Natural killer cell (primary cell): Measurements from ENCODE around the gene ANXA2. TPM values are rescaled to one million over a fixed set of nuclear protein-coding genes. Genes with fewer than 3 reads are reported as not detected.

Experiments
- ATAC-seq, 3 donors: fragments of 150-1000 bp in 2 of 3; fragments of 200-7000 bp in 1 of 3; cut with Tn5 transposase; 1 replicate in 1 of 3; 2 replicates in 2 of 3; pipeline ENCODE4 v1.10.0; 2021; ENCODE audit warnings: mild to moderate bottlenecking in 2 of 3, moderate library complexity in 2 of 3
- DNase-seq, 2 donors: peaks; one replicate each; pipeline versions ENCODE4 v3.0.0 to v3.0.0-alpha.2; 2013 to 2021; ENCODE audit warnings: mixed read lengths in 1 of 2
- H3K27ac ChIP-seq: one replicate; pipeline ENCODE4 v1.5.1; 2013; ENCODE audit warnings: mild to moderate bottlenecking, low read length
- H3K27me3 ChIP-seq: one replicate; pipeline ENCODE4 v1.6.1; 2013; ENCODE audit warnings: low read length; ENCODE audit not compliant: control insufficient read depth, insufficient read depth
- H3K36me3 ChIP-seq: one replicate; pipeline ENCODE4 v1.6.1; 2013; ENCODE audit warnings: low read length; ENCODE audit not compliant: control insufficient read depth, insufficient read depth
- H3K4me1 ChIP-seq: one replicate; pipeline ENCODE4 v1.6.1; 2013; ENCODE audit warnings: low read length; ENCODE audit not compliant: control insufficient read depth, insufficient read depth
- H3K4me3 ChIP-seq: one replicate; pipeline ENCODE4 v1.5.1; 2013; ENCODE audit warnings: low read length
- H3K9me3 ChIP-seq: one replicate; pipeline ENCODE4 v1.6.1; 2013; ENCODE audit warnings: low read length; ENCODE audit not compliant: control insufficient read depth, insufficient read depth
- H3K27ac Mint-ChIP-seq, 2 donors: one replicate each; pipeline ENCODE4 v1.8.0; 2022; ENCODE audit warnings: mild to moderate bottlenecking in 2 of 2, mixed read lengths in 2 of 2, moderate library complexity in 1 of 2
- H3K27me3 Mint-ChIP-seq, 2 donors: one replicate each; pipeline ENCODE4 v1.8.0; 2022; ENCODE audit warnings: low read depth in 2 of 2, mixed read lengths in 2 of 2
- H3K36me3 Mint-ChIP-seq: one replicate; pipeline ENCODE4 v1.8.0; 2022; ENCODE audit warnings: mixed read lengths
- H3K4me1 Mint-ChIP-seq, 2 donors: one replicate each; pipeline ENCODE4 v1.8.0; 2022; ENCODE audit warnings: mixed read lengths in 2 of 2
- H3K4me3 Mint-ChIP-seq: one replicate; pipeline ENCODE4 v1.8.0; 2022; ENCODE audit warnings: mild to moderate bottlenecking, moderate library complexity, mixed read lengths
- H3K9me3 Mint-ChIP-seq, 2 donors: one replicate each; pipeline ENCODE4 v1.8.0; 2022; ENCODE audit warnings: mixed read lengths in 2 of 2
- WGBS: methylation state at CpG from one replicate; pipeline ENCODE4 v1.1.7; 2013; ENCODE audit warnings: missing lambda C conversion rate; ENCODE audit not compliant: insufficient coverage; 5-methylcytosine and 5-hydroxymethylcytosine counted together
- intact Hi-C: fragments of 100-400 bp; cut with micrococcal nuclease; formaldehyde crosslinking; loops from one replicate; pipeline ENCODE4 v1.14.2; 2022
- total RNA-seq, 4 donors: library from RNA; stranded (reverse); fragments of 120-200 nt in 1 of 4; gene quantifications; one replicate each; pipeline versions ENCODE4 v1.2.3 to v1.2.4, GENCODE V29; 2013 to 2022
- TF ChIP-seq, protein P1 (sequence below): fragments of 200-600 bp; IDR thresholded peaks from one replicate; pipeline ENCODE4 v1.8.0; 2022; ENCODE audit warnings: antibody characterized with exemption

ANXA2 gene
- total RNA-seq, 3 donors from 2014 or later (not counting 1 experiment from before 2014, with no cell fraction given), result 132 to 230 (median 155) TPM

DNA sequence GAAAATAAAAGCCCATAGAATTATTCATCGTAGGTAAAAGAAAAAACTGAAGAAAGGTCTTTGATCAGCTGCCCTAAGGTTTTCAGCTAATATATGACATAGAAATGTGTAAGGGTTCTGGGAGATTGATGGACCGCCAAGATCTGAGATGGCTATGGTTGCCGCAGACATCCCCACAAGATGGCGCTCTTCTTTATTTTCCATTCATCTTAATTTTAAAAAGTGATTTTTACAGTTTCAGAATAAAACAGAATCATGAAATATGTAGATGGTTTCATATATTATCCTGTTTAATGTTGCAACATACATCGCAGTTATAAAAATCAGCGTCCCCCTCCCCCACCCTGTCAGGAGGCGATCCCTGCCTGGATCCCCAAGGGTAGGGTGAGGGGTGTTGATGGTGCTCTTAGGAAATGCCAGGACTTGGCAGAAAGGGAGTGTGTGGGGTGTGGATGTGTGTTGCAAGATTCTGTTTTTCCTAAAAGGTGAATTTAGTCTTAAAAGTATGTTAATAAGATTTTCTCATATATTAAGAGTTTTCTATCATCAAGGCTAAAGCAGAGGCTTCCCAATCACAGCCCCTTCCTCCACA lies 68.8 kb downstream of the ANXA2 start:
- peak in 1 of 2 donors; percentile 62 for DNase-seq

DNA sequence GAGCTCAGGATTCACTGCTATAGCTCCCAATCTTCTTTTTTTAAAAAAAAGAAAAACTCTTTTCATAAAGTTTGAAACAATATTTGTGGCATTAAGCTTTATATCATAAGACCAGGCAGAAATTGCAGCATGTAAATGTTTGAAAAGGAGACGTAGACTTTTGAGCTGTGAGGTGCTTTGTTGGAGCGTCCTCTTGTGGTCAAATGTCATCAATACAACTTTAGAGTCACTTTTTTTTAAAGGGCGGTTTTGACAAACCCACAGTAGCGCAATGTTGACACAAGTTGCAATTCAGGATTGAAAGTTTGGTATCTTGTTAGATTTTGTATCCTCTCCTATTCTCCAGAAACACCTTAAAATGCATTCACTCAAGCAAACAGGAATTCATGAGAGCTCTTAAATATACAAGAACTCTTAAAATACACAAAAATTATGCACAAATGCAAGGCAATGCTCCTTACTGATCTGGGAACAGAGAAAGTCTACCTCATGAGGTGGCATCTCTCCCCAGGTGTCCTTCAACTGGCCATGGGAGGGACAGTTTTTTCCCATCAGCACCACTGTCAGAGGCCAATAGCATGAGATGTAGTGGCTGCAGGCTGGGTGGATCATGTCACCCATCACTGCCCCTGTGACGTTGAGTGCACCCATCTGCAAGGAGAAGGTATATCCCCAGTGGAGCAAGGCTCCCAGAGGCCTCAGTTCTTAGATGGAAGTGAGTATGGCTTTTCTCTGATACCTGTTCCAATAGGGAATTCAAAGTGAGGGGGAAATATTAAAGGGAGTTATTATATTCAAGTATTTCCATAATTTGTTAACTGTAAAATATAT lies 70.7 kb downstream of the ANXA2 start:
- ATAC-seq, result peak in 2 of 3 donors; percentile 43 to 46

More for the DNA sequence above, 68.8 kb downstream of the ANXA2 start:
- Histone ChIP-seq H3K4me3 (no peak overlapping the region), H3K9me3 (no peaks in the 10 kb centered on the region), H3K36me3 (no peaks in the 10 kb centered on the region), H3K4me1 (no peaks in the 10 kb centered on the region), H3K27ac (no peak overlapping the region), H3K27me3 (peaks cover 12% of the 10 kb centered on the region)
- intact Hi-C loops, result no loop called here
- 30% methylated on average over 1 of the region's 7 CpGs for WGBS
- TF ChIP-seq, protein P1, sequence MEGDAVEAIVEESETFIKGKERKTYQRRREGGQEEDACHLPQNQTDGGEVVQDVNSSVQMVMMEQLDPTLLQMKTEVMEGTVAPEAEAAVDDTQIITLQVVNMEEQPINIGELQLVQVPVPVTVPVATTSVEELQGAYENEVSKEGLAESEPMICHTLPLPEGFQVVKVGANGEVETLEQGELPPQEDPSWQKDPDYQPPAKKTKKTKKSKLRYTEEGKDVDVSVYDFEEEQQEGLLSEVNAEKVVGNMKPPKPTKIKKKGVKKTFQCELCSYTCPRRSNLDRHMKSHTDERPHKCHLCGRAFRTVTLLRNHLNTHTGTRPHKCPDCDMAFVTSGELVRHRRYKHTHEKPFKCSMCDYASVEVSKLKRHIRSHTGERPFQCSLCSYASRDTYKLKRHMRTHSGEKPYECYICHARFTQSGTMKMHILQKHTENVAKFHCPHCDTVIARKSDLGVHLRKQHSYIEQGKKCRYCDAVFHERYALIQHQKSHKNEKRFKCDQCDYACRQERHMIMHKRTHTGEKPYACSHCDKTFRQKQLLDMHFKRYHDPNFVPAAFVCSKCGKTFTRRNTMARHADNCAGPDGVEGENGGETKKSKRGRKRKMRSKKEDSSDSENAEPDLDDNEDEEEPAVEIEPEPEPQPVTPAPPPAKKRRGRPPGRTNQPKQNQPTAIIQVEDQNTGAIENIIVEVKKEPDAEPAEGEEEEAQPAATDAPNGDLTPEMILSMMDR, result peak; percentile 77
- Mint-ChIP-seq H3K36me3 (no peaks in the 10 kb centered on the region), H3K27me3 (peaks cover 30 to 54% of the 10 kb centered on the region in 2 donors), H3K4me1 (peaks cover 0 to 3% of the 10 kb centered on the region in 2 donors), H3K9me3 (no peaks in the 10 kb centered on the region), H3K4me3 (no peak overlapping the region), H3K27ac (no peak overlapping the region)
- ATAC-seq, result no peak

DNA sequence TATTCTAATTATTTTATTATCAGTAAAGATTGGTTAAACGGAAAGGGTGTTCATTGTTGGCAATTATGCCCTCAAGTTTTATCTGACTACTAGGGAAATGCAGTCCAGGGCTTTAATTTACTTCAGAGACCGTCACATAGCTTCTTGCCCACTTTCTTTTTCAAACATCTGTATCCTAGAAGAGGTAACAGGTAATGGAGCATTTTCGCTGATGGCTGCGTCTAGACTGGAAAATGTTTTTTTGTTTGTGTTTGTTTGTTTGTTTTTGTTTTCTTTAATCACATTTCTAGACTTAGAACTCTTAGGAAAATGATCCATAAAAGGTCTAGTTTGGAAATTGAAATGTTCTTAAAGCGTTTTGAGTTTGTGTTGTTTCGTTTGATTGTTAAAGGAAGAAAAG lies 71.4 kb downstream of the ANXA2 start:
- Histone ChIP-seq H3K27me3 (peaks cover 12% of the 10 kb centered on the region), H3K4me1 (no peaks in the 10 kb centered on the region), H3K36me3 (no peaks in the 10 kb centered on the region), H3K4me3 (no peak overlapping the region), H3K27ac (no peak overlapping the region), H3K9me3 (no peaks in the 10 kb centered on the region)
- H3K27ac Mint-ChIP-seq, result no peak overlapping the region
- no peak for DNase-seq
- no peaks in the 10 kb centered on the region for H3K9me3 Mint-ChIP-seq
- H3K36me3 Mint-ChIP-seq, result no peaks in the 10 kb centered on the region
- no peak overlapping the region for H3K4me3 Mint-ChIP-seq
- 35% methylated on average over 2 of the region's 6 CpGs for WGBS
- H3K27me3 Mint-ChIP-seq, result peaks cover 33 to 57% of the 10 kb centered on the region in 2 donors
- TF ChIP-seq, protein P1, result no peak
- intact Hi-C loops, result no loop called here
- H3K4me1 Mint-ChIP-seq, result peaks cover 0 to 3% of the 10 kb centered on the region in 2 donors
- ATAC-seq, result no peak

More for the DNA sequence above, 70.7 kb downstream of the ANXA2 start:
- Histone ChIP-seq H3K36me3 (no peaks in the 10 kb centered on the region), H3K9me3 (no peaks in the 10 kb centered on the region), H3K4me3 (no peak overlapping the region), H3K27ac (no peak overlapping the region), H3K4me1 (no peaks in the 10 kb centered on the region), H3K27me3 (peaks cover 12% of the 10 kb centered on the region)
- DNase-seq, result peak in 1 of 2 donors; percentile 80
- Mint-ChIP-seq H3K4me3 (no peak overlapping the region), H3K27me3 (peaks cover 33 to 56% of the 10 kb centered on the region in 2 donors), H3K27ac (no peak overlapping the region), H3K4me1 (peaks cover 0 to 3% of the 10 kb centered on the region in 2 donors), H3K36me3 (no peaks in the 10 kb centered on the region), H3K9me3 (no peaks in the 10 kb centered on the region)
- 27% methylated on average over 5 of the region's 5 CpGs for WGBS
- TF ChIP-seq, protein P1, result peak; percentile 65
- intact Hi-C loops, result no loop called here
